DMS53 treated with DMSO at 0.1 percent for 48 hours (cell line): ENCODE results near the gene TSSK3.

Source experiments
- DNase-seq: peaks from one replicate; lab custom pipeline; 2025; ENCODE audit not compliant: unreplicated experiment; lab: John Stamatoyannopoulos, UW

Gene TSSK3

GRCh38 chr1:32362474-32363313, at the start of gene TSSK3, which contains the start of gene FAM229A:
Gene TSSK3 (plus strand): TSS chr1:32362539. CDS start chr1:32362702, 163 bp downstream.
Gene FAM229A (minus strand): TSS chr1:32362485. CDS start chr1:32362091, 394 bp downstream.
- DNase-seq, result no peak

- no peak for DNase-seq
Measured at GRCh38 chr1:32316903-32317277, 45.4 kb upstream of the TSSK3 start.

- DNase-seq, result no peak
Measured at GRCh38 chr1:32318127-32318869, 44.0 kb upstream of the TSSK3 start.

- DNase-seq, result peak; percentile 83
Measured at GRCh38 chr1:32321712-32322291, 40.5 kb upstream of the TSSK3 start.

- DNase-seq, result no peak
Measured at GRCh38 chr1:32327204-32327603, 35.1 kb upstream of the TSSK3 start.

GRCh38 chr1:32329931-32330466, 32.3 kb upstream of the TSSK3 start:
- no peak for DNase-seq

GRCh38 chr1:32330558-32331151, 31.7 kb upstream of the TSSK3 start:
- DNase-seq, result no peak

GRCh38 chr1:32331549-32331948, 30.8 kb upstream of the TSSK3 start:
- no peak for DNase-seq

GRCh38 chr1:32332290-32333079, 29.9 kb upstream of the TSSK3 start:
- peak; percentile 58 for DNase-seq

GRCh38 chr1:32333251-32333963, 28.9 kb upstream of the TSSK3 start:
- DNase-seq, result no peak

- DNase-seq, result no peak
Measured at GRCh38 chr1:32334274-32334861, 28.0 kb upstream of the TSSK3 start.

- DNase-seq, result peak; percentile 17
Measured at GRCh38 chr1:32334864-32335534, 27.3 kb upstream of the TSSK3 start.

GRCh38 chr1:32335535-32335789, 26.9 kb upstream of the TSSK3 start:
- DNase-seq, result no peak

- peak; percentile 26 for DNase-seq
Measured at GRCh38 chr1:32335790-32336590, 26.3 kb upstream of the TSSK3 start, which contains the start of gene MARCKSL1. Gene MARCKSL1 (minus strand): TSS chr1:32336233. CDS start chr1:32336033, 200 bp downstream.

GRCh38 chr1:32336591-32336932, 25.8 kb upstream of the TSSK3 start:
- DNase-seq, result no peak

GRCh38 chr1:32336963-32337675, 25.2 kb upstream of the TSSK3 start:
- DNase-seq, result no peak

- DNase-seq, result no peak
Measured at GRCh38 chr1:32337855-32338636, 24.3 kb upstream of the TSSK3 start.
